ENCODE results near the gene EPHB2. TPM values are rescaled to one million over a fixed set of nuclear protein-coding genes. Genes with fewer than 3 reads are reported as not detected.

Gene EPHB2
- polyA plus RNA-seq, 1 donor from 2014 or later = 22.8 TPM

DNA sequence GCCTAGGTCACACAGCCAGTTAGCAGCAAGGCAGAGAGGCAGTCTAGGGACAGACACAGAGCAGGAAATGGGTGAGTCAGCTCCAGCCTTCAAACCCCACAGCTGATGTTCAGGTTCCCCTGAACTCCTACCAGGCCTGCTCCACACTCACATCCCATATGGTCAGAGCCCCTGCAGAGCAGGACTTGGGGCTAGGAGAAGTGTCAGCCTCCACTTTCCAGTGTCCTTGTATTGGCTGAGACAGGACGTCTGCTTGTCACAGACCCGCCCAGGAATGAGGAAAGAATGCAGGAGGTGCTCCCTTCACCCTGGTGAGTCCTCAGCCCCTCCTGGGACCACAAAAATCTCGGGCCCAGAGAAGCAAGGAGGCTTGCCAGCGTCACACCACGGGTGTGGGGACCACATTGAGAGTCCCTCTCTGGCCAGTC is 169.5 kb downstream of the EPHB2 start:
- Histone ChIP-seq H3K27ac (ENCODE audit: low read length) (no peak overlapping the region), H3K4me3 (ENCODE audit: low read length) (no peak overlapping the region), H3F3A (ENCODE audit: insufficient read depth, low read length, poor library complexity, severe bottlenecking) (no peaks in the 10 kb centered on the region), H4K20me1 (ENCODE audit: insufficient read depth) (no peaks in the 10 kb centered on the region), H3K9ac (ENCODE audit: low read length) (no peak overlapping the region), H3K9me3 (ENCODE audit: low read length) (no peaks in the 10 kb centered on the region), H3K27me3 (ENCODE audit: insufficient read depth, low read depth, low read length) (no peaks in the 10 kb centered on the region), H2AFZ (ENCODE audit: low read depth, low read length) (no peak overlapping the region), H3K79me2 (replicated peaks; ENCODE audit: insufficient read depth, low read length) (no peaks in the 10 kb centered on the region), H3K4me2 (ENCODE audit: low read length) (no peak overlapping the region), H3K36me3 (ENCODE audit: insufficient read depth, low read length) (peaks cover 6% of the 10 kb centered on the region), H3K9me2 (ENCODE audit: insufficient read depth, low read length) (no peaks in the 10 kb centered on the region)
- TF ChIP-seq RAD21 (conservative IDR thresholded peaks at IDR 0.05) (no peak), POLR2AphosphoS5 (IDR thresholded peaks at IDR 0.05) (no peak), EZH2 (IDR thresholded peaks at IDR 0.05; ENCODE audit: borderline replicate concordance, insufficient read depth, low read length, poor library complexity, severe bottlenecking) (no peak)

DNA sequence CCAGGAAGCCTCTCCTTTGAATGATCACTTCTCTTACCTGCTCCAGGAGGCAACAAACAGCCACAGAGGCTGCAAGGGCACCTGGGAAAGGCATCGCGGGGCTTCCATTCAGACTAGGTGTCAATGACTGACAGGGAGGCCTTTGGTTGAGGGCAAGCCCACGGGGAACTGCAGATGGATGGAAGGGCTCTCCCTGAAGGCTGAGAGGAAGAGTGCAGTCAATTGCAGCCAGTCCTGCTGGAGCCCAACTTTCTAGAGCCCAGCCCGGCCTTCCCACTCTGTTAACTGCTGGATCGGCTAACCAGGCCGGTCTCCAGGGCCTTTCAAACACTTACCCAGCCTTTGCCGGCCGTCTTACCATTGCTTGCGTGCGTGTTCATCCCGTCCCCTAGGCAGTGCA is 172.8 kb downstream of the EPHB2 start:
- no peak overlapping the region for H3K27ac ChIP-seq (ENCODE audit: low read length)
- H3F3A ChIP-seq (ENCODE audit: insufficient read depth, low read length, poor library complexity, severe bottlenecking) = no peaks in the 10 kb centered on the region
- no peak overlapping the region for H3K4me3 ChIP-seq (ENCODE audit: low read length)
- no peaks in the 10 kb centered on the region for H3K9me3 ChIP-seq (ENCODE audit: low read length)
- H3K9me2 ChIP-seq (ENCODE audit: insufficient read depth, low read length) = no peaks in the 10 kb centered on the region
- H4K20me1 ChIP-seq (ENCODE audit: insufficient read depth) = no peaks in the 10 kb centered on the region
- no peak overlapping the region for H3K4me2 ChIP-seq (ENCODE audit: low read length)
- peaks cover 6% of the 10 kb centered on the region for H3K36me3 ChIP-seq (ENCODE audit: insufficient read depth, low read length)
- H2AFZ ChIP-seq (ENCODE audit: low read depth, low read length) = no peak overlapping the region
- TF ChIP-seq SMC3 (conservative IDR thresholded peaks at IDR 0.05; ENCODE audit: poor library complexity) (no peak), POLR2AphosphoS5 (IDR thresholded peaks at IDR 0.05) (no peak), TAF1 (IDR thresholded peaks at IDR 0.05; ENCODE audit: low read depth) (no peak)
- no peaks in the 10 kb centered on the region for H3K27me3 ChIP-seq (ENCODE audit: insufficient read depth, low read depth, low read length)
- H3K79me2 ChIP-seq (replicated peaks; ENCODE audit: insufficient read depth, low read length) = no peaks in the 10 kb centered on the region
- no peak overlapping the region for H3K9ac ChIP-seq (ENCODE audit: low read length)

DNA sequence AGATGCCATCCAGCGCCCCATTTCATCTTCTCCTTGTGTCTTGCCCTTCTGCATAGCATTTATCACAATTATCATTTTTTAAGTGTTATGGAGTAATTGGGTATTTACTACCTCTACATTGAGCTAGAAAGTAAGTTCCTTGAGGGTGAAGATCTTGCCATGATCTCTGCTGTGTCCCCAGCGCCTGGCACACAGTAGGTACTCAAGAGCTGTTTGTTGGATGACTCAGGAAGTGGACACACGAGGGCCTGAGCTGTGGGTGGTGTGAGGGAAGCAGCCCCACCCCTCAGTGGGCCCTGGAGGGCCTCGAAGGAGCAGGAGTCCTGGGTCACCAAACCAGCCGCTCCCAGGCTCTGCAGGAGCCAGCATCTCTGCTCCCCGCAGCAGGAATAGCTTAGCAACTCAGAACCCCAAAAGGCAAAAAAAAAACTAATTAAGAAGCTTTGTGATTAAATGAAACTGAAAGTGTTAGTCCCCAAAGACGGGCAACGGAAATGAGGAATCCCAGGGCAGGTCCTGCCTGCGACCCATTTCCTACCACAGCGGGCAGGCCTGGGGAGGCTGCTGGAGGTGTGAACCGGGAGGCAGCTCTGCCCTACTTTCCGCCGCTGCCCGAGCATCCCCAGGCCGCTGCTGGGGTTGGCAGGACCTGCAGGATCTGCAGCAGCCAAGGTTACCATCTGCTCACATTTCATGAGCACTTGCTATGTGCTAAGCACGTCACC is 174.3 kb downstream of the EPHB2 start:
- no peaks in the 10 kb centered on the region for H3K27me3 ChIP-seq (ENCODE audit: insufficient read depth, low read depth, low read length)
- no peak overlapping the region for H2AFZ ChIP-seq (ENCODE audit: low read depth, low read length)
- no peak overlapping the region for H3K27ac ChIP-seq (ENCODE audit: low read length)
- no peaks in the 10 kb centered on the region for H3F3A ChIP-seq (ENCODE audit: insufficient read depth, low read length, poor library complexity, severe bottlenecking)
- H3K4me3 ChIP-seq (ENCODE audit: low read length) = no peak overlapping the region
- no peak overlapping the region for H3K9ac ChIP-seq (ENCODE audit: low read length)
- no peaks in the 10 kb centered on the region for H3K79me2 ChIP-seq (replicated peaks; ENCODE audit: insufficient read depth, low read length)
- no peaks in the 10 kb centered on the region for H4K20me1 ChIP-seq (ENCODE audit: insufficient read depth)
- no peaks in the 10 kb centered on the region for H3K9me2 ChIP-seq (ENCODE audit: insufficient read depth, low read length)
- peaks cover 6% of the 10 kb centered on the region for H3K36me3 ChIP-seq (ENCODE audit: insufficient read depth, low read length)
- TF ChIP-seq, protein P1, sequence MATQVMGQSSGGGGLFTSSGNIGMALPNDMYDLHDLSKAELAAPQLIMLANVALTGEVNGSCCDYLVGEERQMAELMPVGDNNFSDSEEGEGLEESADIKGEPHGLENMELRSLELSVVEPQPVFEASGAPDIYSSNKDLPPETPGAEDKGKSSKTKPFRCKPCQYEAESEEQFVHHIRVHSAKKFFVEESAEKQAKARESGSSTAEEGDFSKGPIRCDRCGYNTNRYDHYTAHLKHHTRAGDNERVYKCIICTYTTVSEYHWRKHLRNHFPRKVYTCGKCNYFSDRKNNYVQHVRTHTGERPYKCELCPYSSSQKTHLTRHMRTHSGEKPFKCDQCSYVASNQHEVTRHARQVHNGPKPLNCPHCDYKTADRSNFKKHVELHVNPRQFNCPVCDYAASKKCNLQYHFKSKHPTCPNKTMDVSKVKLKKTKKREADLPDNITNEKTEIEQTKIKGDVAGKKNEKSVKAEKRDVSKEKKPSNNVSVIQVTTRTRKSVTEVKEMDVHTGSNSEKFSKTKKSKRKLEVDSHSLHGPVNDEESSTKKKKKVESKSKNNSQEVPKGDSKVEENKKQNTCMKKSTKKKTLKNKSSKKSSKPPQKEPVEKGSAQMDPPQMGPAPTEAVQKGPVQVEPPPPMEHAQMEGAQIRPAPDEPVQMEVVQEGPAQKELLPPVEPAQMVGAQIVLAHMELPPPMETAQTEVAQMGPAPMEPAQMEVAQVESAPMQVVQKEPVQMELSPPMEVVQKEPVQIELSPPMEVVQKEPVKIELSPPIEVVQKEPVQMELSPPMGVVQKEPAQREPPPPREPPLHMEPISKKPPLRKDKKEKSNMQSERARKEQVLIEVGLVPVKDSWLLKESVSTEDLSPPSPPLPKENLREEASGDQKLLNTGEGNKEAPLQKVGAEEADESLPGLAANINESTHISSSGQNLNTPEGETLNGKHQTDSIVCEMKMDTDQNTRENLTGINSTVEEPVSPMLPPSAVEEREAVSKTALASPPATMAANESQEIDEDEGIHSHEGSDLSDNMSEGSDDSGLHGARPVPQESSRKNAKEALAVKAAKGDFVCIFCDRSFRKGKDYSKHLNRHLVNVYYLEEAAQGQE (IDR thresholded peaks at IDR 0.05; ENCODE audit: borderline replicate concordance) = no peak
- TF ChIP-seq TAF1 (IDR thresholded peaks at IDR 0.05; ENCODE audit: low read depth) (no peak), MXI1 (conservative IDR thresholded peaks at IDR 0.05; ENCODE audit: poor library complexity, severe bottlenecking) (no peak), EP300 (conservative IDR thresholded peaks at IDR 0.05; ENCODE audit: poor library complexity, severe bottlenecking) (no peak), RAD21 (conservative IDR thresholded peaks at IDR 0.05) (no peak), POLR2AphosphoS5 (IDR thresholded peaks at IDR 0.05) (no peak), SMC3 (conservative IDR thresholded peaks at IDR 0.05; ENCODE audit: poor library complexity) (no peak), EZH2 (IDR thresholded peaks at IDR 0.05; ENCODE audit: borderline replicate concordance, insufficient read depth, low read length, poor library complexity, severe bottlenecking) (no peak)
- TF ChIP-seq, protein P2, sequence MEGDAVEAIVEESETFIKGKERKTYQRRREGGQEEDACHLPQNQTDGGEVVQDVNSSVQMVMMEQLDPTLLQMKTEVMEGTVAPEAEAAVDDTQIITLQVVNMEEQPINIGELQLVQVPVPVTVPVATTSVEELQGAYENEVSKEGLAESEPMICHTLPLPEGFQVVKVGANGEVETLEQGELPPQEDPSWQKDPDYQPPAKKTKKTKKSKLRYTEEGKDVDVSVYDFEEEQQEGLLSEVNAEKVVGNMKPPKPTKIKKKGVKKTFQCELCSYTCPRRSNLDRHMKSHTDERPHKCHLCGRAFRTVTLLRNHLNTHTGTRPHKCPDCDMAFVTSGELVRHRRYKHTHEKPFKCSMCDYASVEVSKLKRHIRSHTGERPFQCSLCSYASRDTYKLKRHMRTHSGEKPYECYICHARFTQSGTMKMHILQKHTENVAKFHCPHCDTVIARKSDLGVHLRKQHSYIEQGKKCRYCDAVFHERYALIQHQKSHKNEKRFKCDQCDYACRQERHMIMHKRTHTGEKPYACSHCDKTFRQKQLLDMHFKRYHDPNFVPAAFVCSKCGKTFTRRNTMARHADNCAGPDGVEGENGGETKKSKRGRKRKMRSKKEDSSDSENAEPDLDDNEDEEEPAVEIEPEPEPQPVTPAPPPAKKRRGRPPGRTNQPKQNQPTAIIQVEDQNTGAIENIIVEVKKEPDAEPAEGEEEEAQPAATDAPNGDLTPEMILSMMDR (IDR thresholded peaks at IDR 0.05; ENCODE audit: poor library complexity, severe bottlenecking) = no peak
- no peaks in the 10 kb centered on the region for H3K9me3 ChIP-seq (ENCODE audit: low read length)
- H3K4me2 ChIP-seq (ENCODE audit: low read length) = no peak overlapping the region
